Stimulated activated naive B cell treated with anti-CD40 and anti-IgM and Interleukin-4, amounts not matched to agents 10 μg/mL and 1 μg/mL and 100 μg/mL, for 72 hours (primary cell): ENCODE measurements around the gene PTRHD1.

Experiments used
- ATAC-seq, 2 donors: fragments of 150-1000 bp; cut with Tn5 transposase; replicated peaks; 2 replicates each; pipeline ENCODE4 v1.10.0; 2021; ENCODE audit warnings: moderate library complexity in 1 of 2
- DNase-seq: peaks from one replicate; pipeline ENCODE4 v3.0.0; 2021
- H3K27ac Mint-ChIP-seq: one replicate; pipeline ENCODE4 v1.8.0; 2022; ENCODE audit warnings: mild to moderate bottlenecking, mixed read lengths
- H3K27me3 Mint-ChIP-seq, 2 donors: one replicate each; pipeline ENCODE4 v1.8.0; 2022; ENCODE audit warnings: mixed read lengths in 2 of 2
- H3K36me3 Mint-ChIP-seq, 2 donors: one replicate each; pipeline ENCODE4 v1.8.0; 2022; ENCODE audit warnings: mixed read lengths in 2 of 2, mild to moderate bottlenecking in 1 of 2
- H3K4me1 Mint-ChIP-seq, 2 donors: one replicate each; pipeline ENCODE4 v1.8.0; 2022; ENCODE audit warnings: mixed read lengths in 2 of 2, mild to moderate bottlenecking in 1 of 2
- H3K4me3 Mint-ChIP-seq, 2 donors: one replicate each; pipeline ENCODE4 v1.8.0; 2022; ENCODE audit warnings: mild to moderate bottlenecking in 2 of 2, mixed read lengths in 2 of 2, moderate library complexity in 1 of 2
- H3K9me3 Mint-ChIP-seq, 2 donors: one replicate each; pipeline ENCODE4 v1.8.0; 2022; ENCODE audit warnings: mixed read lengths in 2 of 2, mild to moderate bottlenecking in 1 of 2

PTRHD1 gene

DNA sequence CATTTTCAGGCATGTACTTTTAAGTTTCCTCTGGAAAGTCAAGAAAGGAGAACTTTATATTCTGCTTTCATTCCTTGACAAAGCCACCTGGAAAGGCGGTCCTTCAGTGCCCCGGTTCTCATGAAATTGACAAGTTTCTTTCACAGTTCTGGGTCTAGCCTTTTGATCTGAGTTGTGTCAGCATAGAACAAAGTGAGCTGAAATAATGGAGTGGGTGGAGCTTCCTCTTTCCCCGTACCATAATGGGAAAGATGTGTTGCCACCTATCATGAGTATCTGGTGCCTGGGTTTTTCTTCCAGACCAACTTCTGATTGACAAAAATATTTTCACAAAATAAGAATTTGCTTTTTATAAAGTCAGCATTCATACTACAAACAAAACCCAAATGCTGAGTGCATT is 49.3 kb downstream of the PTRHD1 start:
- Mint-ChIP-seq H3K27ac (no peak overlapping the region), H3K4me3 (no peak overlapping the region)
- no peak for ATAC-seq

DNA sequence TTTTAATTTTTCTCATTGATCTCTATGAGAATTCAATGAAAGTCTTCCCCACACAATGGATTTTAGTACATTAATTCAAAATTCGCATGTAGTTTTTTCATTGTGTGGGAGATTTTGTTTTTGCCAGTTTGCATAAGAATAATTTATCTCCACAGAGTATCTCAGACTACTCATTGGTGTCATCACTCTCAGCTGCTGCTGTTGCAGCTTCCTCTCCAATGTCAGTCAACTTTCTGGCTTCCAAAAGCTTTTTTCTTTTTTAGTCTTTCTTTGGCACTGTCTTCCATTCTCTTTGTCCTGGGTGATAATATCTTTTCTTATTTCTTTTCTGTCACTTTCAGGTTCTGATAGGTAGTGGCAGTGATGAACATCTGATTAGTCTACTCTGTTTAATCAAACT is 50.5 kb downstream of the PTRHD1 start:
- Mint-ChIP-seq H3K27me3 (no peaks in the 10 kb centered on the region), H3K4me3 (no peak overlapping the region), H3K36me3 (peaks cover 13 to 24% of the 10 kb centered on the region in 2 donors), H3K27ac (no peak overlapping the region), H3K9me3 (no peaks in the 10 kb centered on the region), H3K4me1 (peaks cover 0 to 3% of the 10 kb centered on the region in 2 donors)
- ATAC-seq = no peak
- DNase-seq = no peak

More for the DNA sequence above, 49.3 kb downstream of the PTRHD1 start:
- Mint-ChIP-seq H3K36me3 (peaks cover 15 to 24% of the 10 kb centered on the region in 2 donors), H3K4me1 (peaks cover 0 to 3% of the 10 kb centered on the region in 2 donors), H3K27me3 (no peaks in the 10 kb centered on the region), H3K9me3 (no peaks in the 10 kb centered on the region)
- no peak for DNase-seq

DNA sequence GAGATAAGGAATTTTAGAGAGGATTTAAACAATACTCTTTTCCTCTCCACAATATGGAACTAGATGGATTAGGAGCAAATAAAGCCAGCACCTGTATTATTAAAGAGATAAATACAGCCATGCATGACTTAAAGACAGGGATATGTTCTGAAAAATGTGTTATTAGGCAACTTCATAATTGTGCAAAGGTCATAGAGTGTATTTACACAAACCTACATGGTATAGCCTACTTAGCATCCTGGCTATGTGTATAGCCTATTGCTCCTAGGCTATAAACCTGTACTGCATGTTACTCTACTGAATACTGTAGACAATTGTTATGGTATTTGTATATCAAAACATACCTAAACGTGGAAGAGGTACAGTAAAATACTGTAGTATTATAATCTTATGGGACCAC is 53.0 kb downstream of the PTRHD1 start:
- Mint-ChIP-seq H3K27me3 (no peaks in the 10 kb centered on the region), H3K27ac (no peak overlapping the region), H3K36me3 (peaks cover 11 to 16% of the 10 kb centered on the region in 2 donors), H3K9me3 (no peaks in the 10 kb centered on the region), H3K4me3 (no peak overlapping the region), H3K4me1 (no peaks in the 10 kb centered on the region)
- DNase-seq (no peak), ATAC-seq (no peak)
